HCT116 (cell line): ENCODE measurements around the gene TRIML2. TPM values are rescaled to one million over a fixed set of nuclear protein-coding genes. Genes with fewer than 3 reads are reported as not detected.
"Not testable (repeated sequence)": the region's sequence is repeated elsewhere in the genome, so short reads cannot be mapped to it uniquely, and the experiment has no call there.

Experiments used
- ATAC-seq: fragments of 200-7000 bp; cut with Tn5 transposase; 2 replicates; pipeline ENCODE4 v1.9.1; 2020; ENCODE audit warnings: mild to moderate bottlenecking, moderate library complexity
- BruUV-seq: library from RNA; stranded (reverse); fragments of 400-500 nt; replicated peaks from 2 replicates; lab custom pipeline; 2021; lab: Mats Ljungman, UMichigan
- CTCF ChIA-PET: fragments of 300-600 bp; sonication (Branson Sonifier 250); formaldehyde crosslinking; loops from one replicate; lab custom pipeline; 2021; ENCODE audit warnings: antibody characterized with exemption; lab: Charles Lee
- POLR2A ChIA-PET: fragments of 300-600, 350-600 bp; sonication (Branson Sonifier 250); formaldehyde crosslinking; loops from one replicate; lab custom pipeline; 2021; ENCODE audit warnings: antibody characterized with exemption; lab: Charles Lee
- RAD21 ChIA-PET, 2 experiments: fragments of 300-600 bp; sonication (Branson Sonifier 250); formaldehyde crosslinking; loops; one replicate each; lab custom pipeline; 2023; ENCODE audit warnings: low total read pairs in 2 of 2; ENCODE audit not compliant: uncharacterized antibody in 2 of 2, unreplicated experiment in 2 of 2, low non-redundant PET in 1 of 2; lab: Charles Lee
- DNase-seq: peaks from one replicate; pipeline ENCODE4 v3.0.0-alpha.2; 2010; ENCODE audit warnings: low read depth, low spot score
- H2AFZ ChIP-seq: fragments of 200-600 bp; shearing (Covaris generic), sonication (generic); 2 replicates; pipeline ENCODE4 v1.6.1; 2017; ENCODE audit warnings: low read depth, mixed run types, mixed read lengths, antibody characterized with exemption, low read length; ENCODE audit not compliant: poor library complexity, severe bottlenecking
- H3K27ac ChIP-seq: 2 replicates; pipeline ENCODE4 v1.5.1; 2012; ENCODE audit warnings: low read depth, low read length
- H3K27me3 ChIP-seq: fragments of 200-600 bp; sonication (generic); 2 replicates; pipeline ENCODE4 v1.6.1; 2016; ENCODE audit warnings: mixed run types, low read length, mixed read lengths; ENCODE audit not compliant: insufficient read depth
- H3K36me3 ChIP-seq, 2 experiments: fragments of 200-500 bp in 1 of 2; fragments of 200-600 bp in 1 of 2; sonication (Bioruptor generic) in 1 of 2; sonication (generic) in 1 of 2; 2 replicates each; pipeline versions ENCODE4 v1.5.1 to v1.6.1; 2014 to 2016; ENCODE audit warnings: low read length in 2 of 2, inconsistent platforms in 1 of 2, mixed read lengths in 1 of 2, mixed run types in 1 of 2; ENCODE audit not compliant: insufficient read depth in 2 of 2, control insufficient read depth in 1 of 2
- H3K4me1 ChIP-seq, 2 experiments: fragments of 200-600 bp in 1 of 2; sonication (generic) in 1 of 2; 2 replicates each; pipeline versions ENCODE4 v1.5.1 to v1.6.1; 2012 to 2017; ENCODE audit warnings: low read length in 2 of 2, inconsistent platforms in 1 of 2, mild to moderate bottlenecking in 1 of 2, mixed read lengths in 1 of 2, mixed run types in 1 of 2, moderate library complexity in 1 of 2; ENCODE audit not compliant: insufficient read depth in 2 of 2, control insufficient read depth in 1 of 2
- H3K4me2 ChIP-seq: fragments of 200-600 bp; sonication (generic); 2 replicates; pipeline ENCODE4 v1.6.1; 2017; ENCODE audit warnings: mixed run types, low read length, mixed read lengths
- H3K4me3 ChIP-seq, 2 experiments: fragments of 200-600 bp in 1 of 2; sonication (generic) in 1 of 2; replicated peaks in 1 of 2; 2 replicates each; pipeline ENCODE4 v1.5.1; 2011 to 2016; ENCODE audit warnings: low read length in 2 of 2, control low read depth in 1 of 2, low read depth in 1 of 2, mild to moderate bottlenecking in 1 of 2, mixed read lengths in 1 of 2, mixed run types in 1 of 2
- H3K79me2 ChIP-seq: fragments of 200-600 bp; sonication (generic); 2 replicates; pipeline ENCODE4 v1.6.1; 2017; ENCODE audit warnings: mild to moderate bottlenecking, mixed run types, low read length, moderate library complexity, mixed read lengths; ENCODE audit not compliant: insufficient read depth
- H3K9ac ChIP-seq: fragments of 200-600 bp; sonication (generic); 2 replicates; pipeline ENCODE4 v1.6.1; 2016; ENCODE audit warnings: low read length, mixed read lengths
- H3K9me2 ChIP-seq: fragments of 200-600 bp; sonication (generic), shearing (Covaris generic); 2 replicates; pipeline ENCODE4 v1.6.1; 2017; ENCODE audit warnings: mixed run types, mild to moderate bottlenecking, moderate library complexity; ENCODE audit not compliant: insufficient read depth
- H3K9me3 ChIP-seq, 2 experiments: fragments of 200-500 bp in 1 of 2; fragments of 200-600 bp in 1 of 2; sonication (Bioruptor generic) in 1 of 2; sonication (generic) in 1 of 2; 2 replicates each; pipeline ENCODE4 v1.6.1; 2014 to 2017; ENCODE audit warnings: low read length in 2 of 2, mixed read lengths in 2 of 2, inconsistent platforms in 1 of 2, low read depth in 1 of 2, mild to moderate bottlenecking in 1 of 2, mixed run types in 1 of 2, moderate library complexity in 1 of 2; ENCODE audit not compliant: control insufficient read depth in 1 of 2, insufficient read depth in 1 of 2
- H4K20me1 ChIP-seq: fragments of 200-600 bp; sonication (generic), shearing (Covaris generic); 2 replicates; pipeline ENCODE4 v1.6.1; 2017; ENCODE audit warnings: mixed run types, mild to moderate bottlenecking, moderate library complexity; ENCODE audit not compliant: insufficient read depth
- ATF3 ChIP-seq: IDR thresholded peaks from 2 replicates; pipeline ENCODE4 v1.6.1; 2012
- CEBPB ChIP-seq: IDR thresholded peaks from 2 replicates; pipeline ENCODE4 v1.6.1; 2012; ENCODE audit warnings: low read depth
- MAX ChIP-seq: IDR thresholded peaks from 2 replicates; pipeline ENCODE4 v1.6.1; 2012
- POLR2A ChIP-seq: IDR thresholded peaks from 2 replicates; pipeline ENCODE4 v1.7.0; 2011; ENCODE audit warnings: borderline replicate concordance; ENCODE audit not compliant: insufficient read depth, insufficient read length; ENCODE audit errors: extremely low read depth
- RAD21 ChIP-seq: IDR thresholded peaks from 2 replicates; pipeline ENCODE4 v1.6.1; 2012; ENCODE audit warnings: low read depth, mild to moderate bottlenecking
- SRF ChIP-seq: IDR thresholded peaks from 2 replicates; pipeline ENCODE4 v1.6.1; 2012; ENCODE audit warnings: low read depth
- intact Hi-C: fragments of 100-400 bp; cut with micrococcal nuclease; formaldehyde crosslinking; loops from 2 replicates; pipeline ENCODE4 v1.10.0; 2022
- total RNA-seq: library from RNA; stranded (reverse); gene quantifications from one replicate; pipeline ENCODE4 v1.2.1, GENCODE V29; 2021; ENCODE audit not compliant: unreplicated experiment

The TRIML2 gene
- total RNA-seq, 1 experiment from 2014 or later = 6.3 TPM

- ChIA-PET CTCF (no interaction called here), RAD21 (no interaction called here), POLR2A (no interaction called here)
- TF ChIP-seq ATF3 (no peak), MAX (no peak), CEBPB (no peak), RAD21 (no peak), POLR2A (no peak), SRF (no peak)
- Histone ChIP-seq H3K79me2 (no peaks in the 10 kb centered on the region), H3K4me2 (no peak overlapping the region), H3K9me2 (no peaks in the 10 kb centered on the region), H3K4me3 (no peak overlapping the region), H2AFZ (no peak overlapping the region), H3K4me1 (no peaks in the 10 kb centered on the region; a peak in 2 of 4 replicates), H3K27me3 (no peaks in the 10 kb centered on the region), H3K9me3 (no peaks in the 10 kb centered on the region), H3K9ac (no peak overlapping the region), H3K27ac (no peak overlapping the region), H3K36me3 (no peaks in the 10 kb centered on the region), H4K20me1 (no peaks in the 10 kb centered on the region)
- BruUV-seq = no TSS peak
- no peak for ATAC-seq
- intact Hi-C loops = no loop called here
- DNase-seq = no peak
Observed at GRCh38 chr4:188046657-188047056, 62.7 kb downstream of the TRIML2 start.

- H3K4me3 ChIP-seq, H3K4me1 ChIP-seq, H4K20me1 ChIP-seq, BruUV-seq, H3K79me2 ChIP-seq, intact Hi-C loops, H3K9me3 ChIP-seq, CTCF ChIA-PET, H3K4me2 ChIP-seq, RAD21 ChIA-PET, H3K36me3 ChIP-seq, H3K9me2 ChIP-seq, H2AFZ ChIP-seq, H3K27me3 ChIP-seq, DNase-seq, ATAC-seq, H3K9ac ChIP-seq, H3K27ac ChIP-seq, POLR2A ChIA-PET: not testable (repeated sequence)
Observed at GRCh38 chr4:188045461-188045860, 63.9 kb downstream of the TRIML2 start.
